Activated T-cell treated with anti-CD3 and anti-CD28 coated beads, Interleukin-2, amount 50 U/mL, for 72 hours (primary cell): ENCODE data around the gene TPM2. TPM values are rescaled to one million over a fixed set of nuclear protein-coding genes. Genes with fewer than 3 reads are reported as not detected.

Source experiments
- ATAC-seq, 2 donors: fragments of 150-1000 bp; cut with Tn5 transposase; replicated peaks in 1 of 2; 2 replicates each; pipeline ENCODE4 v1.10.0; 2021; ENCODE audit warnings: moderate library complexity in 2 of 2, mild to moderate bottlenecking in 1 of 2
- DNase-seq, 2 donors: peaks; one replicate each; pipeline ENCODE4 v3.0.0; 2021 to 2022; ENCODE audit warnings: mixed read lengths in 1 of 2
- H3K27ac Mint-ChIP-seq: one replicate; pipeline ENCODE4 v1.8.0; 2022; ENCODE audit warnings: mild to moderate bottlenecking, moderate library complexity, mixed read lengths
- H3K27me3 Mint-ChIP-seq: one replicate; pipeline ENCODE4 v1.8.0; 2022; ENCODE audit warnings: low read depth, mixed read lengths
- H3K36me3 Mint-ChIP-seq, 2 donors: one replicate each; pipeline ENCODE4 v1.8.0; 2022; ENCODE audit warnings: mixed read lengths in 2 of 2, mild to moderate bottlenecking in 1 of 2; ENCODE audit not compliant: insufficient read depth in 2 of 2
- H3K4me1 Mint-ChIP-seq: one replicate; pipeline ENCODE4 v1.8.0; 2022; ENCODE audit warnings: low read depth, mixed read lengths
- H3K4me3 Mint-ChIP-seq, 2 donors: one replicate each; pipeline ENCODE4 v1.8.0; 2022; ENCODE audit warnings: mild to moderate bottlenecking in 2 of 2, mixed read lengths in 2 of 2, moderate library complexity in 2 of 2
- H3K9me3 Mint-ChIP-seq, 2 donors: one replicate each; pipeline ENCODE4 v1.8.0; 2022; ENCODE audit warnings: mixed read lengths in 2 of 2
- total RNA-seq, 2 donors: library from RNA; stranded (reverse); gene quantifications; one replicate each; pipeline ENCODE4 v1.2.3, GENCODE V29; 2022

The TPM2 gene
- total RNA-seq, 2 donors from 2014 or later: 5.4 to 7.8 TPM

DNA sequence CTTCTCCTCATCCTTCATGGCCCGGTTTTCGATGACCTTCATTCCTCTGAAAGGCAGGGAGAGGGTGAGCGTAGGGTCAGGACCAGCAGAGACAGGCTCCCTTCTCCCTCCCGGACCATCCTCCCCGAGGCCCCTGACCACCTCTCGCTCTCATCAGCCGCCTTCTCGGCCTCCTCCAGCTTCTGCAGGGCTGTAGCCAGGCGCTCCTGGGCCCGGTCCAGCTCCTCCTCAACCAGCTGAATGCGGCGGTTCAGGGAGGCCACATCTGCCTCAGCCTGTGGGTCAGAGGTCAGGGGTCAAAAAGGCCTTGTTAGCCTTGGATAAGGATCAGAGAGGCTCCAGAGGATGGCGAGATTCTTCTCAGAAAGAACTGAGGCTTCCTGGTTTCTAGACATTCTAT is 4.2 kb downstream of the TPM2 start:
- Mint-ChIP-seq H3K4me3 (no peak overlapping the region), H3K36me3 (no peaks in the 10 kb centered on the region), H3K27me3 (no peaks in the 10 kb centered on the region), H3K4me1 (peaks cover 20% of the 10 kb centered on the region), H3K27ac (no peak overlapping the region), H3K9me3 (no peaks in the 10 kb centered on the region)
- no peak for DNase-seq
- ATAC-seq: no peak

DNA sequence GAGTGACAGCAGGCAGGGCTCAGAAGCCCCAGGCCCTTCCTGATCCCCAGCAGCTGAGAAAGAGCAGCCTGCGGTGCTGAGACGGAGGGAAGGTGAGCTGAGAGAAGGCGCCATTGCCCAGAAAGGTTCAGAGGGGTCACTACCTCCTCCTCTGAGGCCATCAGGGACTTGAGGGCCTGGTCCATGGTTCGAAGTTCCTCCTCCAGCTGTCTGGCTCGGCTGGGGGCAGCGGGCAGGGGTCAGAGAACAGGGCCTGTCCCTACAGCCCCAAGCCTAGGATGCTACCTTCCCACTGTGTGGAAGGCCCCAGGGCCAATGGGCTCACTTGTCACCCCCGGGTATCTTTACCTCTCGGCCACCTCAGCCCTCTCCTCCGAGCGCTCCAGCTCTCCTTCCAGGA is 4.8 kb downstream of the TPM2 start:
- Mint-ChIP-seq H3K27ac (no peak overlapping the region), H3K27me3 (no peaks in the 10 kb centered on the region), H3K4me1 (peaks cover 20% of the 10 kb centered on the region), H3K36me3 (no peaks in the 10 kb centered on the region), H3K4me3 (no peak overlapping the region), H3K9me3 (no peaks in the 10 kb centered on the region)
- no peak for DNase-seq
- ATAC-seq: no peak

DNA sequence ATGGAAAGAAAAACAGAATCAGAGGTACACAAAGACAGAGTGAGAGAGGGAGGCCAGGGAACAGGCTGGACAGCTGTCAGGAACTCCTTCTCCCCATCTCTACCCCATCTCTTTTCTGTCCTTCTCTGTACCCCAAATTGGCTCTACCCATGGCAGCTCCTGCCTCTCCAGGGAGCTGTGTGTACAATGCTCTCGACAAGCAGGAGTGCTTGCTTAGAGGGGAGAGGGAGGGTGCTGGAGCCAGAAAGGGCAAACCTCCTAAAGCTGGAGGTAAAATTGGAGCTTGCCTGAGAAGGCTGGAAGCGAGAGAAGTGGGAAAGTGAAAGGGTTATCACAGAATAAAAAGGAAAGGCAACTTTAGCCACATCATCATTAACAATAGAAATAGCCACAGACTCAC is 6.4 kb downstream of the TPM2 start:
- H3K4me3 Mint-ChIP-seq: no peak overlapping the region
- H3K27me3 Mint-ChIP-seq: no peaks in the 10 kb centered on the region
- no peaks in the 10 kb centered on the region for H3K9me3 Mint-ChIP-seq
- no peak overlapping the region for H3K27ac Mint-ChIP-seq
- no peaks in the 10 kb centered on the region for H3K36me3 Mint-ChIP-seq
- H3K4me1 Mint-ChIP-seq: peaks cover 9% of the 10 kb centered on the region
- no peak for ATAC-seq
- DNase-seq: no peak

DNA sequence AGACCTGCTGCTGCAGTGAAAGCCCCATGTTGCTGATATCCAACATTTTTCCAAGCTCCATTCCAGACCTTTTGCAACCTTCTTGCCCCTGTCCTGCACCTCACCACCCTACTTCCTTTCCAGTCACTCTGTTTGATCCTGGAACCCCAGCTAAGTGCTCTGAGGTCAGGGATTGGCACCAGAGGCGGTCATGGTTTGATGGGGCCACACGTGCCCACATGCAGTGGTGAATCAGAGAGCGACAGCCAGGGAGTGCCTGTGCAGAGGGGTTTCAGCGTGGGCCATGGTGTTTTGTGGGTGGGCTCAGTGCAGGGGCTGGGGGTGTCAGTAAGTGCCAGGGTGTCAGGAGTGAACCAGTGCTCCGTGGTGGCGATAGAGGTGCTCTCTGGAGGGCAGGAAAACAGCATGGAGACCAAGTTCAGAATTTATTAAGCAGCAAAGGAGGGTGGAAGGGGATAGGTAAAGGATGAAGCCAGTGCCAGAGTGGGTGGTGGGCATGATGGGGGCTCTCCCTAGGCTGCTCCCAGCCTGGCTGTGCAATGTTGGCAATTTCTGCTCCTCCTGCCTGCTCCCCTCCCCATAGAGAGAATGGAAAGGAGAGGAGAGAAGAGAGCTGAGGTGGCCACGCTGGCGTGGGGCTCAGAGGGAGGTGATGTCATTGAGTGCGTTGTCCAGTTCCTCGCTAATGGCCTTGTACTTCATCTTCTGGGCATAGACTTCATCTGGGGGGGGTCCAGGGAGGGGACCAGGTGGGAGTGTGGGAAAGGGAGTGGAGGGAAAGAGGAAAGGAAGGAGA is 7.0 kb downstream of the TPM2 start:
- H3K27ac Mint-ChIP-seq: no peak overlapping the region
- H3K36me3 Mint-ChIP-seq: no peaks in the 10 kb centered on the region
- DNase-seq (no peak), ATAC-seq (no peak)
- peaks cover 3% of the 10 kb centered on the region for H3K4me1 Mint-ChIP-seq
- H3K4me3 Mint-ChIP-seq: no peak overlapping the region
- H3K27me3 Mint-ChIP-seq: no peaks in the 10 kb centered on the region
- no peaks in the 10 kb centered on the region for H3K9me3 Mint-ChIP-seq

DNA sequence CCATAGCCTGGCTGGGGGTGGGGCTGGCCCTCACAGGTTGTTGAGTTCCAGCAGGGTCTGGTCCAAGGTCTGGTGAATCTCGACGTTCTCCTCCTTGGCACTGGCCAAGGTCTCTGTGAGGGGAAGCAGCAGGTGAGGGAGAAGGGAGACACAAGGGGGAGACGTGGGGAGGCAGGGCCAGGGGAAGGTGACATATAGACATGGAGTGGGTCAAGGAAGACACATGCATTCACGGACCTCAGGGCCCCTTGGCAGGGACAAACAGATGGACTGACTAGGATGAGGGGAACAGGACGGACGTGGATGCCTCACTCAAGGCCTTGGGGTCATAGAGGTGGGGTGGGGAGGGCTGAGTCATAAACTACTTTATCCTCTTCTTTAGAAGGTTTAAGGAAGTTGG is 7.7 kb downstream of the TPM2 start:
- Mint-ChIP-seq H3K4me3 (no peak overlapping the region), H3K4me1 (no peaks in the 10 kb centered on the region), H3K36me3 (no peaks in the 10 kb centered on the region), H3K27ac (no peak overlapping the region), H3K9me3 (no peaks in the 10 kb centered on the region), H3K27me3 (no peaks in the 10 kb centered on the region)
- ATAC-seq: no peak
- no peak for DNase-seq

DNA sequence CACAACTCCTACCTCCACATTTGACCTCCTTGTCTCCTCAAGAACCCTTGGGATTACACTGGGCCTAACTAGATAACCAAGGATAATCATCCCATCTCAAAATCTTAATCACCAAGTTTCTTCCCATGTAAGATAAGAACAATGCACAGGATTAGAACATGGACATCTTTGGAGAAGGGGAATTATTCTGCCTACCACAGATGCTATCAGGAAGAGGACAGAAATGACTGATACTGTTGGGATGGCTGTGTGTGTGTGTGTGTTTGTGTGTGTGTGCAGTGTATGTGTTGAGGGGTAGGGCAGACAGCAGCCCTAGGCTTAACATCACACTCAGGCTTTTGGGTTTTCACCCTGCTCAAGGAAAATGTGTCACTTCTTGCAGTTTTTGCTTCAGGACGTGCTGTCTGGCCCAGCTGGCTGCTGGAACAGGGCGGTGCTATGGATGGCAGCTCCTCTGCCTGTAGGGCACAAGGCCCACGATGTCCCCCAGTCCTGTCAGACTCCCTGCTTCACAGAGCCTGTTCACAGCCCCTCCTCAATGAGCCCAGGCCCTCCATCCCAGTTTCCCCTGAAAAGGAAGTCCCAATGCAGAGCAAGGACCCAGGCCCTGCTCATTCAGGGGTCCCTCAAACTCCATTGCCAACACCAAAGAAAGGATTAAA is 8.3 kb downstream of the TPM2 start:
- peaks cover 1% of the 10 kb centered on the region for H3K4me1 Mint-ChIP-seq
- DNase-seq: no peak
- H3K4me3 Mint-ChIP-seq: no peak overlapping the region
- no peaks in the 10 kb centered on the region for H3K27me3 Mint-ChIP-seq
- ATAC-seq: no peak
- H3K9me3 Mint-ChIP-seq: no peaks in the 10 kb centered on the region
- H3K27ac Mint-ChIP-seq: no peak overlapping the region
- no peaks in the 10 kb centered on the region for H3K36me3 Mint-ChIP-seq

DNA sequence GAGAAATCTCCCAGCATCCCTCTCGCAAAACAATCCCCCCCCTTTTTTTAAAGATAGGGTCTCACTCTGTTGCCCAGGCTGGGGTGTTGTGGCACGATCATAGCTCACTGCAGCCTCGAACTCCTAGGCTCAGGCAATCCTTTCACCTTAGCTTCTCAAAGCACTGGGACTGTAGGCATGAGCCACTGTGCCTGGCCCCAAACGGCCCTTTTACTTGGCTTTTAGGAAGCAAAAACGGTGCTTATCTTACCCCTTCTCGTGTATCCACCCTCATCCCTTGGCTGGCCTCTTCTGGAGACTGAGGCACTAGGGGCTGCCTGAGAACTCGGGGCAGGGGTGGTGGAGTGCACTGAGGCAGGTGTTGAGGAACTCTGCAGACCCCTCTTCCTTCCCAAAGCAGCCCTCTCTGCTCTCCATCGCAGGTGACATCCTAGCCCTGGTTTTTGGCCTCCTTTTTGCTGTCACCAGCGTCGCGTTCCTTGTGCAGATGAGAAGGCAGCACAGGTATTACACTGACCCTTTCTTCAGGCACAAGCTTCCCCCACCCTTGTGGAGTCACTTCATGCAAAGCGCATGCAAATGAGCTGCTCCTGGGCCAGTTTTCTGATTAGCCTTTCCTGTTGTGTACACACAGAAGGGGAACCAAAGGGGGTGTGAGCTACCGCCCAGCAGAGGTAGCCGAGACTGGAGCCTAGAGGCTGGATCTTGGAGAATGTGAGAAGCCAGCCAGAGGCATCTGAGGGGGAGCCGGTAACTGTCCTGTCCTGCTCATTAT is 9.2 kb downstream of the TPM2 start:
- Mint-ChIP-seq H3K27me3 (no peaks in the 10 kb centered on the region), H3K4me1 (peaks cover 6% of the 10 kb centered on the region), H3K4me3 (no peak overlapping the region), H3K9me3 (no peaks in the 10 kb centered on the region), H3K27ac (no peak overlapping the region), H3K36me3 (no peaks in the 10 kb centered on the region)
- no peak for ATAC-seq
- no peak for DNase-seq

DNA sequence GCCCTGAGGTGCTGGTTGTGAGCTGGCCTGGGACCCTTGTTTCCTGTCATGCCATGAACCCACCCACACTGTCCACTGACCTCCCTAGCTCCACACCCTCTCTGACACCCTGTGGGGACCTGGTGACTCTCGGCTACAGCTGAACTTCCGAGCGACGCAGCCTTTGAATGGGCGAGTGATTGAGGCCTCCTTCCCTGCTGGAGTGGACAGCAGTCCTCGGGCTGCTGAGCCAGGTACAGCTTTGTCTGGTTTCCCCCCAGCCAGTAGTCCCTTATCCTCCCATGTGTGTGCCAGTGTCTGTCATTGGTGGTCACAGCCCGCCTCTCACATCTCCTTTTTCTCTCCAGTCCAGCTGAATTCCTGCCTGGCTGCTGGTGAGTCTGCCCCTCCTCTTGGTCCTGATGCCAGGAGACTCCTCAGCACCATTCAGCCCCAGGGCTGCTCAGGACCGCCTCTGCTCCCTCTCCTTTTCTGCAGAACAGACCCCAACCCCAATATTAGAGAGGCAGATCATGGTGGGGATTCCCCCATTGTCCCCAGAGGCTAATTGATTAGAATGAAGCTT is 9.9 kb downstream of the TPM2 start:
- Mint-ChIP-seq H3K27ac (no peak overlapping the region), H3K4me3 (no peak overlapping the region), H3K27me3 (peaks cover under 1% of the 10 kb centered on the region), H3K36me3 (no peaks in the 10 kb centered on the region), H3K4me1 (peaks cover 6% of the 10 kb centered on the region), H3K9me3 (no peaks in the 10 kb centered on the region)
- no peak for ATAC-seq
- no peak for DNase-seq

DNA sequence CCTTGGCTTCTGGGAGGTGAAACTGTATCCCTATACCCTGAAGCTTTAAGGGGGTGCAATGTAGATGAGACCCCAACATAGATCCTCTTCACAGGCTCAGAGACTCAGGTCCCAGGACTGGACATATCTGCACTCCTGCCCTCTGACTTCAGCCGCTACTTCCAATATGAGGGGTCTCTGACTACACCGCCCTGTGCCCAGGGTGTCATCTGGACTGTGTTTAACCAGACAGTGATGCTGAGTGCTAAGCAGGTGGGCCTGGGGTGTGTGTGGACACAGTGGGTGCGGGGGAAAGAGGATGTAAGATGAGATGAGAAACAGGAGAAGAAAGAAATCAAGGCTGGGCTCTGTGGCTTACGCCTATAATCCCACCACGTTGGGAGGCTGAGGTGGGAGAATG is 10.6 kb downstream of the TPM2 start:
- DNase-seq (no peak), ATAC-seq (no peak)
- Mint-ChIP-seq H3K9me3 (no peaks in the 10 kb centered on the region), H3K4me3 (no peak overlapping the region), H3K27ac (no peak overlapping the region), H3K4me1 (peaks cover 6% of the 10 kb centered on the region), H3K27me3 (peaks cover 8% of the 10 kb centered on the region), H3K36me3 (peaks cover 0 to 1% of the 10 kb centered on the region in 2 donors)

DNA sequence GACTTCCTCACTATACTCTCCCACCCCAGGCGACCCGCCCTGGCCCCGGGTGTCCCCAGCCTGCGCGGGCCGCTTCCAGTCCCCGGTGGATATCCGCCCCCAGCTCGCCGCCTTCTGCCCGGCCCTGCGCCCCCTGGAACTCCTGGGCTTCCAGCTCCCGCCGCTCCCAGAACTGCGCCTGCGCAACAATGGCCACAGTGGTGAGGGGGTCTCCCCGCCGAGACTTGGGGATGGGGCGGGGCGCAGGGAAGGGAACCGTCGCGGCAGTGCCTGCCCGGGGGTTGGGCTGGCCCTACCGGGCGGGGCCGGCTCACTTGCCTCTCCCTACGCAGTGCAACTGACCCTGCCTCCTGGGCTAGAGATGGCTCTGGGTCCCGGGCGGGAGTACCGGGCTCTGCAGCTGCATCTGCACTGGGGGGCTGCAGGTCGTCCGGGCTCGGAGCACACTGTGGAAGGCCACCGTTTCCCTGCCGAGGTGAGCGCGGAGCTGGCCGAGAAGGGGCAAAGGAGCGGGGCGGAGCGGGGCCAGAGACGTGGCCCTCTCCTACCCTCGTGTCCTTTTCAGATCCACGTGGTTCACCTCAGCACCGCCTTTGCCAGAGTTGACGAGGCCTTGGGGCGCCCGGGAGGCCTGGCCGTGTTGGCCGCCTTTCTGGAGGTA is 13.9 kb downstream of the TPM2 start:
- peaks cover 11% of the 10 kb centered on the region for H3K27me3 Mint-ChIP-seq
- H3K27ac Mint-ChIP-seq: no peak overlapping the region
- H3K4me3 Mint-ChIP-seq: peak overlapping the region; percentile 76 to 77
- no peaks in the 10 kb centered on the region for H3K9me3 Mint-ChIP-seq
- peaks cover 0 to 1% of the 10 kb centered on the region in 2 donors for H3K36me3 Mint-ChIP-seq
- peaks cover 6% of the 10 kb centered on the region for H3K4me1 Mint-ChIP-seq
- DNase-seq: peak; percentile 54 to 61
- ATAC-seq: peak; percentile 84 to 85

DNA sequence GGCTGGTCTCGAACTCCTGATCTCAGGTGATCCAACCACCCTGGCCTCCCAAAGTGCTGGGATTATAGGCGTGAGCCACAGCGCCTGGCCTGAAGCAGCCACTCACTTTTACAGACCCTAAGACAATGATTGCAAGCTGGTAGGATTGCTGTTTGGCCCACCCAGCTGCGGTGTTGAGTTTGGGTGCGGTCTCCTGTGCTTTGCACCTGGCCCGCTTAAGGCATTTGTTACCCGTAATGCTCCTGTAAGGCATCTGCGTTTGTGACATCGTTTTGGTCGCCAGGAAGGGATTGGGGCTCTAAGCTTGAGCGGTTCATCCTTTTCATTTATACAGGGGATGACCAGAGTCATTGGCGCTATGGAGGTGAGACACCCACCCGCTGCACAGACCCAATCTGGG is 14.5 kb downstream of the TPM2 start:
- H3K27ac Mint-ChIP-seq: no peak overlapping the region
- DNase-seq (no peak), ATAC-seq (no peak)
- H3K4me3 Mint-ChIP-seq: peak overlapping the region; percentile 61 to 76
- no peaks in the 10 kb centered on the region for H3K9me3 Mint-ChIP-seq
- H3K36me3 Mint-ChIP-seq: peaks cover 0 to 1% of the 10 kb centered on the region in 2 donors
- H3K27me3 Mint-ChIP-seq: peaks cover 11% of the 10 kb centered on the region
- peaks cover 6% of the 10 kb centered on the region for H3K4me1 Mint-ChIP-seq

DNA sequence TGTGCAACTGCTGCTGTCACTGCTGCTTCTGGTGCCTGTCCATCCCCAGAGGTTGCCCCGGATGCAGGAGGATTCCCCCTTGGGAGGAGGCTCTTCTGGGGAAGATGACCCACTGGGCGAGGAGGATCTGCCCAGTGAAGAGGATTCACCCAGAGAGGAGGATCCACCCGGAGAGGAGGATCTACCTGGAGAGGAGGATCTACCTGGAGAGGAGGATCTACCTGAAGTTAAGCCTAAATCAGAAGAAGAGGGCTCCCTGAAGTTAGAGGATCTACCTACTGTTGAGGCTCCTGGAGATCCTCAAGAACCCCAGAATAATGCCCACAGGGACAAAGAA is 15.7 kb downstream of the TPM2 start:
- ATAC-seq (no peak), DNase-seq (no peak)
- no peak overlapping the region for H3K4me3 Mint-ChIP-seq
- peaks cover 11% of the 10 kb centered on the region for H3K27me3 Mint-ChIP-seq
- H3K9me3 Mint-ChIP-seq: no peaks in the 10 kb centered on the region
- H3K4me1 Mint-ChIP-seq: peaks cover 6% of the 10 kb centered on the region
- H3K36me3 Mint-ChIP-seq: peaks cover 0 to 1% of the 10 kb centered on the region in 2 donors
- no peak overlapping the region for H3K27ac Mint-ChIP-seq
